GM19035 (cell line): Measurements from ENCODE around the gene UFD1.

Experiments
- ATAC-seq: cut with Tn5 transposase; IDR thresholded peaks from one replicate; pipeline ENCODE4 v1.9.1; 2021; ENCODE audit not compliant: unreplicated experiment

The UFD1 gene, protein sequence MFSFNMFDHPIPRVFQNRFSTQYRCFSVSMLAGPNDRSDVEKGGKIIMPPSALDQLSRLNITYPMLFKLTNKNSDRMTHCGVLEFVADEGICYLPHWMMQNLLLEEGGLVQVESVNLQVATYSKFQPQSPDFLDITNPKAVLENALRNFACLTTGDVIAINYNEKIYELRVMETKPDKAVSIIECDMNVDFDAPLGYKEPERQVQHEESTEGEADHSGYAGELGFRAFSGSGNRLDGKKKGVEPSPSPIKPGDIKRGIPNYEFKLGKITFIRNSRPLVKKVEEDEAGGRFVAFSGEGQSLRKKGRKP

DNA sequence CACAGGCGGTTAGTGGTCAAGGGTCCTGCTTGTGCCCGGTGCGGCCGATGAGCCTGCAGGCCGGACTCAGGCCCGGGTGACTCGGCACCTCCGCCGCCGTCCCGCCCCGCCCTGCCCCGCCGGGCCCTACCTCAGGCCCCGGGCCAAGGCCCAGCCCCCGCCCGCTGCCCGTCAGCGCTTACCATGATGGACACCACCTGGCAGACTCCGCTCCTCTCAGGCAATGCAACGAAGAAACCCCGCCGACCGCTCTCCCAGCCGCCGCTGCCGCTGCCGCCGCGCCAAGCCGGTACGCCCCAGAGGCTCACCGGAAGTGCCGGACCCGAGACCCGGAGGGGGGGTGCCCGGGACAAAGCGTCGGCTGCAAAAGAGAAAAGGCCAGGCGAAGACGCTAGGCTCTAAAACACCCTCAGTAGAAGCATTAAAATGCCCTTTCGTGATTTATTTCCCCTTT is at the start of gene UFD1:
UFD1 (minus strand) TSS at position 293 of the 454 bp plus-strand sequence; CDS start at position 185, 108 bp downstream.
- peak; percentile 54 for ATAC-seq

DNA sequence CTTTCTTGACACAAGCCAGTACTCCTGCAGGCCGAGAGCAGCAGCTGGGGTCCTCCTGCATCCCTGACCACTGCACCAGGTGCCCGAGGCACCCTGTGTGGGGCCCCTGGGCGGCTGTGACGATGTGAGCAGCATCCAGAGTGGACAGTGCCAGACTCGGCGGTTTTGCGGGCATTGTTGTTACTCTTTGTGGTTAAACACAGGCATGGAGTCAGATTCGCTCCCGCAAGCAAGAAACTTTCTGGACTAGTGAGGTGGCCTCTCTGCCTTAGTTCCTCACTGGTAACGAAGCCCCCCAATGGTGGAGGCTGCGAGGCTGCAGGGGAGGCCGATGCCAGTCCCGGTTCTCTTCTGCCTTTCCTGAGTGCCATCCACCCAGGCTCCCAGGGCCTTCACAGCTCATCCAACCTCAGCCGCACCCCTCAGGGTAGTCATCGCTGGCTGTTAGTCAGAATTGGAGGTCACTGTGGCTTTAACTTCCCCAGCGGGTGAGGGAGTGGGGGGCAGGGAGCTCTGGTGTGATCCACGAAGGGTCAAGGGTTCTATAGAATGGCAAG is 48.9 kb upstream of the UFD1 start:
- no peak for ATAC-seq

DNA sequence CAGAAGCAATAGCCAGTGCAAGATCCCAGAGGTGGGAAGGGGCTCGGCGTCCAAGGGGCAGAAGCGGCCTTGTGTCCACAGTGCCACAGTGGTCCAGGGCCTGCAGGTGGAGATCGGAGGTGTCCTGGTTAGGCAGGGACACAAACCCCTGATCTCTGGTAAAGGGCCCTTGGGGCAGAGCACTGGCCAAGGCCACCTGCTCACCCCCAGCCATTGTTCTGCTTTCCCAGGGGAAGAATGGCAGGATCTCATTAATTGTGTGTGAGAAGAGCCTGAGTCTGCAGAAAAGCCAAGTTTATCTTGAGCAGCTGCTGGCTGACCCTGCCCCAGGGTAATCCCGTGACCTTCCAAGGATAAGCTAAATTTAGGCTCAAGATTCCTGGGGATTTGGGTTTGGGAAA is 48.3 kb upstream of the UFD1 start:
- no peak for ATAC-seq

DNA sequence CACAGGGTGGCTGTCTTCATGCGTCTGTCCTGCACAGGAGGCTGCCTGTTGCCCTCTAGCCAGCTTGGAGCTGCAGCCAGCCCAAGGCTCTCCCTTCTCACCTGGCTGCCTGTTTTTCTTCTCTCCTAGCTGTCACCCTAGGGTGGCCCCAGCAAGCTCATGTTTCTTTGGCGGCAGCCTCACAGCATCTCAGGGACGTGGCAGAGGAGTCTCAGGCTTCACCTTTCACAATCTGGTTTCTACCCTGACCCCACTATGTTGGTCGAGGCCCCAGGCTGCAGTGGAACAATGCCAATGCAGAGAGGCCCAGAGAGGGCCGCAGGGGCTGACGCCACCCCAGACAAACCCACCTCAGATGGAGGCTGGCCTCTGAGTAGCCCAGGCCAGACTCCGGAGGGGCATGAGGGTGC is 47.7 kb upstream of the UFD1 start:
- ATAC-seq: no peak

DNA sequence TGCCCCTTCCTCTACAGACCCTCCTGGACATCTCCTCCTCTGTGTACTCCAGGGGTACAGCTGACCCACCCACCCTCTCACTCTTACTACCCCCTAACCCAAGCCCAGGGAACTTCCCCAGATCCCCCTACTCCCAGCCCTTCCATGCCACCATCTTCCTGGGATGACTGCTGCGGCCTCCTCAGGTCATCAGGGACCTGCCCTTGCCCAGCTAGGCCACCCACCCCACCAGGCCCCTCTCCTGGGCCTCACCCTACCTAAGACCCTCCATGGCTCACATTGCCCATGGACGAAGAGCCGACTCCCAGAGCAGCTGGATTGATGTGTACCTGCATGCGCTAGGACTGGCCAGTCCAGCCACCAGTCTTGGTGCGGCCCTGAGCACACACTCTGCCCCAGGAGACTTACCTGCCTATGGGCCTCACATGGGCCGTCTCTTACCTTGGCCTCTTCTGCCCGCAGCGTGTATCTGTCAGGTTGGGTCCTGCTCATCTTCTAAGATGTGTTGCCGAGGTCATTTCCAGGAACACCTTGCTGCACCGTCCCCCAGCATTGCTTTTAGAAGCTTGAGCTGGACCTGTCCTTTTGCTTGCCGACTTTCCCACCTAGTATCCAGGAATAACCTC is 47.2 kb upstream of the UFD1 start:
- no peak for ATAC-seq

DNA sequence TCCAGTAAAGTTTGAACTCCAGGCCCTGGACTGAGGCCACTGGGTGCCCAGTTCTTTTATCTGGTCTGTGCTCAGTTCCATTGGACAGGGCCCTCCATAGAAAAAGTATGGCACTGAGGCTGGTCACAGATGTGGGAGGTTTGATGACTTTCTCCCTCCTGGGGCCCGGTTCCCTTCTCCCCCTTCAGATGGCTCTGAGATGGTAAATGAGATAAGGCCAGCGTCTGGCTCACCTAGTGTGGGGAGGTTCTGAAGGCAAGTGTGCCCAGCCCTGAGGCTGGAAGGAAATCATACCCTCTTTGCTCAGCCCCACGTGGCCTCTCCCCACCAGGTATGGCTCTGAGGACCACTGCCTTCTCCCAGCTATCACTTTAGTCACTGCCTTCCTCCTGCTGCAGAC is 46.7 kb upstream of the UFD1 start:
- no peak for ATAC-seq

DNA sequence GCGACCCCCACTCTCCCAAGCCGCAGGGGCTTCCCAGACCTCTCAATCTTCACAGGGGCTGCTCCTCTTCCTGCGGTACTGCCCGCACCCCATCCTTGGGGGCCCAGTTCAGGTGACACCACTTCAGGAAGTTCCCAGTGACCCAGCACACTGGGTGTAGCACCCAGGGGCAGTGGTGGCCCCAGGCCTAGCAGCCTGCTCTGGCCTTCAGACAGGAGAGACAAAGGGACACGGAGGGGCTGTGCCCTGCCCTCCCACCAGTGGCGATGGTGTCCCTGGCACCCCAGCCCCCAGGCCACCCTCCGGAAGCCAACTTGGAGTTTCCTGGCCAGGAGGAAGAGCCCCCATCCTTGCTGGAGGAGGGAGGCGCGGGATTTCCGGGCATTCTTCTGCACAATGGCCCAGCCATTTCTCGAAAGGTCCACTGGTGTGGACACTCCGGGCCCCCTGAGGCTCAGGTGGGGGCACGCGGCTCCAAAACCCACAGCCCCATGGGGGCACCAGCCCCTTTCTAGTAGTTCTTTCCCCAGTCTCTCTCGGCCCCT is 46.2 kb upstream of the UFD1 start:
- no peak for ATAC-seq

DNA sequence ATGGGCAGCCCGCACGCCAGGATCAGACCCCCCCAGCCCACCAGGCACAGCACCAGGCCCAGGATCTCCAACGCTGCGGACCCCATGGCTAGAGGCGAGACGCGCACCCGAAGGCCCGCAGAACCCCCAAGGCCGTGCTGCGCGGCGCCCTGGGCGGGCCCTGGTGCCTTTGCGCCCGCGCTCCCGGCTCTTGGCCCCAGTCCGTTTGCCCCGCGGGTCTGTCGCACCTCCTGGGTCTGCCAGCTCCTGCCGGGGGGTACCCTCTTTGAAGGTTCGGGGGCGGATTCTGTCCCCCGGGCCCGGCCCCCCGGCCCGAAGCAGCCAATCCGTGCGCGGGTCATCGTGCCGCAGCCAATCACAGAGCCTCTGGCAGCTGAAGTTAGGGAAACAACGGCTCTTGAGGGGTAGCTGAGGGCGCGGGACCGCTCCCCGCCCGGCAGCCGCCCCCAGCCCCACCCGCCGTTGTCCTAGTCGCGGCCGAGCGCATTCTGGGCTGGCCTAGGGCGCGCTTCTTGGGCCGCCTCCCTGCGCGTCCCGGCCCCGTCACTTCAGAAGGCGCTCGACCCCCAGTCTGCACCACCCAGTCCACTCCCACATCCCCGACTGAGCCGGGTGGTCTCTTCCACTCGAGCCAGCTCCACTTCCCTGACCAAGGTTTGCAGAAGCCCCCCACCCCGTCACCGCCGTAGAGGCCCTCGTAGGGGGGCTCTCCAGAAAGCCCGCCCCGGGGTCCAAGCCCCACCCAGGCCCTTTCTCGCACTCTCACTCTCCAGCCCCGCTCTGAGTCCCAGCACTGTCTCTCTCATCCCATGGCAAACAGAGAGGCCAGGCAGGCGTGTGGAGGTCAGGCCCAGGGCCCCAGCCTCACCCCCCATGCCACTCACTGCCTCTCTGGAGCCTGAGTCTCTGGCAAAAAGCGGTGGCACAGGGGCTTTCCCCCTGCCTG is 45.5 kb upstream of the UFD1 start, which contains the start of gene CLDN5:
CLDN5 (minus strand) TSS at position 241 of the 946 bp plus-strand sequence; CDS start at position 86, 155 bp downstream.
- ATAC-seq: no peak

DNA sequence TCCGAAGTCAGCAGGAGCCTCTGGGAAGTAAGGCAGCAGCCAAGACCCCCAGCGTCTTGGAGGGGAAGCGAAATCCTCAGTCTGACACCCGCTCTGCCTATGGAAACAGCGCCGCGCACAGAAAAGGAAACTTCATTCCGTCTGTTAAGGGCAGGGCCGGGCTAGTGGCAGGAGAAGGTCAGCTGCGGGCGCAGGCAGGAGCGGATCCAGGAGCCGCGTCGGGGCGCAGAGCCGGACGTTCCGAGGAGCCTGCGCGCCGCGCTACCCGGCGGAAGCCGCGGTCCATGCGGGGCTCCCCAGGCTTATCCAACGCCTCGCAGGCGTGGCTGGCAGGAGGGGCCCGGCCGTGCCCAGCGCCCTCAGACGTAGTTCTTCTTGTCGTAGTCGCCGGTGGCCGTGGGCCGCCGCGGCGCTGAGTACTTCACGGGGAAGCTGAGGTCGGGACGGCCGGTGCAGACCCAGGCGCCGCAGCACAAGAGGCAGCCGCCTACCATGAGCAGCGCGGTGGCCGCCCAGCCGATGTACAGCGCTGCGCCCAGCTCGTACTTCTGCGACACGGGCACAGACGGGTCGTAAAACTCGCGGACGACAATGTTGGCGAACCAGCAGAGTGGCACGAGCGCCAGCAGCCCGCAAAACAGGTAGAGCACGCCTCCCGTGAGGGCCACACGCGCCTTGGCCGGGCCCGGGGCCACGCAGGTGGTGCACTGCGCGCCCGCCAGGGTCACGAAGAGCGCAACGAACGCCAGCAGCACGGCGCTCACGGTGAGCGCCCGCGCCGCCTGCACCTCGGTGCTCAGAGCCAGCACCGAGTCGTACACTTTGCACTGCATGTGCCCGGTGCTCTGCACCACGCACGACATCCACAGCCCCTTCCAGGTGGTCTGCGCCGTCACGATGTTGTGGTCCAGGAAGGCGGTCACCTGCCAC is 44.5 kb upstream of the UFD1 start:
- no peak for ATAC-seq

DNA sequence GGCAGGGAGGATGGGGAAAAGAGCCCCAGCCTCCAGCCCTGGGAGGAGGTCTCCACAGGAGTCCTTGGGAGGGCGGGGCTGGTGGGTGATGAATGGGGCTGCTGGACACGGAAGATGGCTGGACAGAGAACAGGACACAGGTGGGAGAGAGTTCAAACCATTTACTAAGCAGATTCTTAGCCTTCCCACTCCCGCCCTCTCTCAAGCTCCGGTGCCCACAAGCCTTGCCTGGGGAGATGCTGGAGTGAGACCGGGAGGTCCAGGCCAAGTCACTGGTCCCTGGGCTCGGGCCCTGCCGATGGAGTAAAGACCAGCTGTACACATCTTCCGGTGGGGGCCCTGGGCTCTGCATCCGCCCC is 43.9 kb upstream of the UFD1 start:
- no peak for ATAC-seq

DNA sequence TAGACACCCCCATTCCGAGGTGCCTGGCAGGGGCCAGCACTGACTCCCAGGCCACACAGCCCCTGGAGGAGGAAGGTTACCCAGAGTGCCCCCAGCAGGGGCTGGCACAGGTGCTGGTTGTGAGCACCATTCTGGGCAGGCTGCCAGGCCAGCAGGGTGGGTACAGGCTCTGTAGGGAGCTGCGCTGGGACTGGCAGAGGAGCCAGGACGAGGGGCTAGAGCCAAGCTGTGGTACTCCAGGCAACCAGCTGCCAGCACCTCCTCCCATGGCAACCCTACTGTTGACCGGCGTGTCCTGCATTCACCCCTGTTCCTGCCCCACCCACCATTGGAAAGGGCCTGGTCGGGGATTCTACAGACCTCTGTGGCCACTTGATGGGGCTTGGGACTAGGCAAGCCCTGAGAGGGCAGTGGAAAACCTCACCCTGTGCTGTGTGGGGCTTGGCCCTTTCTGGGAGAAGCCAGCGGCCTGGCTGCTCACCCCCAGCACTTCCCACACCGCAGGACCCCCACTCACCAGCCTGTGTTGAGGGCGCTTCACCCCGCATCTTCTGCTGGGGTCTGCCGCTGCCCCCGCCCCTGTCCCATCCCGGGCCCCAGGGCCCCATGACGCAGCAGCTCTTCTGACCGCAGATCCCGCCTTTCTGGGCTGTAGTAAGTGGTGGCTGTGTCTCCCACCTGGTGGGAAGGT is 43.3 kb upstream of the UFD1 start:
- no peak for ATAC-seq

DNA sequence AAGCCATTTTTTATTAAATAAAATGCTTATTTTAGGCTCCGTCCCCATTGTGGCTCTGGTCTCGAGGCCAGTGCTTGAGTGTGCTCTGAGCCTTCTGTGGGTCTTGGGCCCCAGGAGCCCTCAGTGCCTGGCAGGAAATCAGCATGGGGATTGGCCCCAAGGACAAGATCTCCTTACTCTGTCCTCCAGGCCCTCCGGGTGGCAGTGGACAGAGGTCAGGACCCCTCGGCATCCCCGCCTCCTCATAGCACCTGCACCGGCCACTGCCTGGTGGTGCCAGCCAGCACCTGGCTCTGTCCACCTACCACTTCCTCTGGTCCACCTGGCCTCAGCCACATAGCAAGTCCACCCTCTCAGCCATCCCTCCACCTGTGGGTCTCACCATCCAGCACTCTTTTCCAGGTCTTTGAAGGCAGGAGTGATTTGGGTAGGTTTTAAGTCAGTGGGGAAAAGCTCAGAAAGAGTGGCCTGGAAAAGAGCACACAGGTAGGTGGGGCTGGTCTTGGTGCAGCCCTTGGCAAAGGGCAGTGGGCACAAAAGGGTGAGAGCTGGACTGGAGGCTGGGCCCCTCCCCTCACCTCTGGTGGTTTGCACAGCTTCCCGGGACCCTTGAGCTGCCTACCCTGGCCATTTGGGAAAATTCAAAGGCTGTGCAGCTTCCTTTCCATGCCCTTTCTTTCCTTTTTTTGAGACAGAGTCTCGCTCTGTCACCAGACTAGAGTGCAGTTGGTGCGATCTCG is 41.7 kb upstream of the UFD1 start:
- ATAC-seq: no peak

DNA sequence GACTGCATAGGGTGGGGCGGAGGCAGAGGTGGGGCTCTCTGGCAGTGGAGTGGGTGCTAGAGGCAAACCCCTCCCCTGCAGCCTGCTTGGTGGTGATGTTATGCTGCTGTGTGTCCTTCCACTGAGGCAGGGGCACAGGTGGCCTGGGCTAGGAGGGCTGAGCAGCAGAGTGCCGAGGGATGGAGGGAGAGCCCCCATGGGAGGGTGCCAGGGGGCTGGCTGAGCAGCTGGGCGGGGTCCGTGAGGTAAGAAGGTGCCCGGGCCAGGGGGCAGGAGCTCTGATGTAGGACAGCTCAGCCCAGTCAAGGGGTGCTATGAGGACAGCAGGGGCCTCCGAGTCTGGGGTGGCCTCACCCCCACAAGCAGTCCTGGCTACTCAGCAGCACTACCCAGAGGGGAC is 41.0 kb upstream of the UFD1 start:
- ATAC-seq: no peak

DNA sequence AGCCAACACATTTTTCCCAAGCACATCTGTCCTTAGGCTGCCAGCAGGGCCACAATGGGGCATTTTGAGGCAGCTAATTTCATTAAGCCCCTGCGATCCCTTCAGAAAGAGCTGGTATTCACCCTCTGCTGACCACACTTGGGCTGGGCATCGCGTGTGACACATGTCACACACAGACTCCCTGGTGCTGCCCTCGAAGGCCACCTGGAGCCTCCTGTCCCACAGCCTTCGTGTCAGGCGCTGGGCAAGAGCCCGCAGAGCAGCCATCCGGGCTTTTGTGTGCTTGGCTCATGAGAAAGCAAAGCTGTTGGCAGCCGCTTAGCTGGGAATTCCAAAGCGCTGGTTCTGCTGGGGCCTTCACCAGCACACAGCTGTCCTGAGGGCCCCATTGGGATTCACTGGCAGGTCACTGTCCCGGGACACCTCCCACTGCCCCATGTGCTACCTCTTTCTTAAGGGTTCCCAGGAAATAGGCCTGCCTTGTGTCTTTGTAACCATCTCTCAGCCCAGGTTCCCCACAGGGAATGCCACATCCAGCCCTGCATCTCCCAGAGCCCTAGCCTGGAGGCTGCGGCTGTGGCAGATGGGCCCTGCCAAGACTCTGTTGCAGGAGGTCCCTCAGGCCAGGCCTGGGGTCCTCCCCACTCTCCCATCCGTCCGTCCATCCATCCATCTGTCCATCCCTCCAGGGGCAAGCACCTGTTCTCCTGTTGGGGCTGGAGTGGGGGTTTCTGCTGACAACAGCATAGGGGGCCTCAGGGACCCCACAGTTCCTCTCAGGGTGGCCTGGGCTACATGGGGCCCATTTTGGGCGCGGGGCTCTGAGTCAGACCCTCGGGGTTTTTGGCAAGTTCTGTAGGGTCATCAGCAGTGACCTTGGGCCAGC is 40.3 kb upstream of the UFD1 start:
- no peak for ATAC-seq

DNA sequence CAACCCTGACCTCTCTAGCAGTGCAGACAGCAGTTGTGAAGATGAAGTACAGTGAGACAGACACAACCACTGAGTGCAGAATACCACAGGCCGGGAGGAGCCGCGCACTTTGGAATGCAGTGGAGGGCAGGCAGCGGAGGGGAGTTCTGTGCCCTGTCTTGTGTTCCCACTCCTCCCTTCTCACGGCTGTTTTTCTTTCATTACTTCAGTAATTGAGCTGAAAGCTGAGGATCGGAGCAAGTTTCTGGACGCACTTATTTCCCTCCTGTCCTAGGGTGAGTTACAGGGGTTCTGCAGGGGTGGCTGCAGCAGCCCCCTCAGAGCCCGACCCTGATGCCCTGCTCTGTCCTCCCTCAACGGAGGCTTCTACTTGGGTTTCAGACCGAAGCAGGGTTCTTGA is 39.6 kb upstream of the UFD1 start:
- ATAC-seq: no peak

DNA sequence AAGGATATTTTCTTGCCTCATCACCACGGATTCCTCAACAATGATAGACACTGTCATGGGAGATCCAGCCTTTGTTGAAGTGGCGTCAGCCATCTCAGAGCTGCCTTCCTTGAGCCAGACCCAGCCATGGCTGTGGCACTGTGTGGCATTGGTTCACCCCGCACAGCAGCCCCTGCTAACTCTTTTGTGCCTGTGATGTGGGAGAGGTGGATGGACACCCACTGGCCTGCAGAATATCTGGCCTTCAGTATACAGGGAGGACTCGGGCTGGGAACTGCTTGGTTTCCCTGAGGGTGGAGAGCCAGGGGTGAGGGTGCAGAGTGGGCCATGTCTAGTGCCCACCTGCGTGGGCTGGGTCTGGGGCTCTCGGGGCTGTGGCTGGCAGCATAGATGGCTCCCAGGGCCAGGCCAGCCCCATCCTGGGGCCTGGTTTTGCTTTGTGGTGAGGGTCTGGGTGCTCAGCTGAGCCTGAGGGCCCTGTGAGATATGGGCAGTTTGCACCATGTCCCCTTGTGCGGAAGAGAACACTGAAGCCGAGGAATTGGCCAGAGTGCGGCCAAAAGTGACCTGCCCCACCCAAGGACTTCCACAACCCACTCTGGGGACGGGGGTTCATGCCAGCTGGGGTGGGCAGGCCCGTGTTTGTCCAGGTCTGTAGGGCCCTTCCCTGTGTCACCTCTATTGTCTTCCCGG is 39.1 kb upstream of the UFD1 start:
- ATAC-seq: no peak

DNA sequence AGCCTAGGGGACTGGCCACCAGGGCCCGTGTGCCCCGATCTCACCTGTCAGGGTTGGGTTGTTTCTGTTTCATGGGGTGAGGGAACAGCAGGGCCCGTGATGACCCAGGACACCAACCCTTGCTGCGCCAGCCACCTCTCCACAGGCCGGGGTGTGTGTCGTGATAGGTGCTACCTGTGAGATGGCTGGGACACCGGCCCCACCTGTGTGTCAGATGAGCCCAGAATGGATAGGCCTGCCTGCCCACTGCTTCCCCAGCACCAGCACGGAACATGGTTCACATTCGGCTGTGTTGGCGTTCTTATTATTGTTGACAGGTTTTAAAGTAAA is 38.1 kb upstream of the UFD1 start:
- ATAC-seq: no peak
